Caco-2 (cell line): ENCODE results near the gene DSCAML1. TPM values are rescaled to one million over a fixed set of nuclear protein-coding genes. Genes with fewer than 3 reads are reported as not detected.

Source experiments
- BruUV-seq: library from RNA; stranded (reverse); fragments of 400-500 nt; replicated peaks from 2 replicates; lab custom pipeline; 2021; lab: Mats Ljungman, UMichigan
- CTCF ChIA-PET: fragments of 300-600 bp; sonication (Branson Sonifier 250); formaldehyde crosslinking; loops from one replicate; lab custom pipeline; 2022; ENCODE audit warnings: antibody characterized with exemption; lab: Charles Lee
- POLR2A ChIA-PET: fragments of 300-600 bp; sonication (Branson Sonifier 250); formaldehyde crosslinking; loops from one replicate; lab custom pipeline; 2022; ENCODE audit warnings: antibody characterized with exemption; lab: Charles Lee
- DNase-seq, 2 experiments: peaks; one replicate each; pipeline versions ENCODE4 v3.0.0 to v3.0.0-alpha.2; 2020 to 2022
- H3K27me3 ChIP-seq: replicated peaks from 2 replicates; pipeline ENCODE4 v1.6.0; 2011; ENCODE audit warnings: low read length; ENCODE audit not compliant: control insufficient read depth, insufficient read depth
- H3K36me3 ChIP-seq: 2 replicates; pipeline ENCODE4 v1.5.1; 2011; ENCODE audit warnings: low read length; ENCODE audit not compliant: control insufficient read depth, insufficient read depth
- H3K4me1 ChIP-seq: fragments of 250-450 bp; sonication (Bioruptor Pico); 2 replicates; pipeline ENCODE4 v1.5.1; 2020; ENCODE audit warnings: mild to moderate bottlenecking
- H3K4me3 ChIP-seq: 2 replicates; pipeline ENCODE4 v1.5.1; 2011; ENCODE audit warnings: low read depth, mild to moderate bottlenecking, control low read depth, low read length
- H3K9me3 ChIP-seq: fragments of 250-450 bp; sonication (Bioruptor Pico); 2 replicates; pipeline ENCODE4 v1.5.1; 2020; ENCODE audit warnings: mild to moderate bottlenecking, moderate library complexity
- H3K27ac Mint-ChIP-seq: one replicate; pipeline ENCODE4 v1.8.0; 2022; ENCODE audit warnings: mixed read lengths; ENCODE audit not compliant: unreplicated experiment
- H3K27me3 Mint-ChIP-seq: one replicate; pipeline ENCODE4 v1.8.0; 2022; ENCODE audit warnings: mixed read lengths; ENCODE audit not compliant: insufficient read depth, unreplicated experiment
- H3K36me3 Mint-ChIP-seq: one replicate; pipeline ENCODE4 v1.8.0; 2022; ENCODE audit warnings: mild to moderate bottlenecking, mixed read lengths; ENCODE audit not compliant: insufficient read depth, unreplicated experiment
- H3K4me1 Mint-ChIP-seq: one replicate; pipeline ENCODE4 v1.8.0; 2022; ENCODE audit warnings: low read depth, mixed read lengths; ENCODE audit not compliant: unreplicated experiment
- H3K4me3 Mint-ChIP-seq: one replicate; pipeline ENCODE4 v1.8.0; 2022; ENCODE audit warnings: mild to moderate bottlenecking, moderate library complexity, mixed read lengths; ENCODE audit not compliant: unreplicated experiment
- H3K9me3 Mint-ChIP-seq: one replicate; pipeline ENCODE4 v1.8.0; 2022; ENCODE audit warnings: mixed read lengths; ENCODE audit not compliant: unreplicated experiment
- intact Hi-C: fragments of 100-400 bp; cut with micrococcal nuclease; formaldehyde crosslinking; loops from one replicate; pipeline ENCODE4 v1.10.0; 2022; ENCODE audit not compliant: unreplicated experiment
- total RNA-seq: library from RNA; stranded (reverse); gene quantifications from 2 replicates; pipeline ENCODE4 v1.2.3, GENCODE V29; 2022
- TF ChIP-seq, protein P1 (sequence below), 2 experiments: fragments of 200-600 bp in 1 of 2; IDR thresholded peaks; 1 replicate in 1 of 2; 2 replicates in 1 of 2; pipeline versions ENCODE4 v1.5.1 to v1.8.0; 2011 to 2022; ENCODE audit warnings: antibody characterized with exemption in 1 of 2, control low read depth in 1 of 2, inconsistent platforms in 1 of 2, low read depth in 1 of 2, low read length in 1 of 2, mild to moderate bottlenecking in 1 of 2, moderate library complexity in 1 of 2; ENCODE audit not compliant: insufficient read depth in 1 of 2, severe bottlenecking in 1 of 2, unreplicated experiment in 1 of 2

DSCAML1 gene
- total RNA-seq, 1 experiment from 2014 or later = not detected

DNA sequence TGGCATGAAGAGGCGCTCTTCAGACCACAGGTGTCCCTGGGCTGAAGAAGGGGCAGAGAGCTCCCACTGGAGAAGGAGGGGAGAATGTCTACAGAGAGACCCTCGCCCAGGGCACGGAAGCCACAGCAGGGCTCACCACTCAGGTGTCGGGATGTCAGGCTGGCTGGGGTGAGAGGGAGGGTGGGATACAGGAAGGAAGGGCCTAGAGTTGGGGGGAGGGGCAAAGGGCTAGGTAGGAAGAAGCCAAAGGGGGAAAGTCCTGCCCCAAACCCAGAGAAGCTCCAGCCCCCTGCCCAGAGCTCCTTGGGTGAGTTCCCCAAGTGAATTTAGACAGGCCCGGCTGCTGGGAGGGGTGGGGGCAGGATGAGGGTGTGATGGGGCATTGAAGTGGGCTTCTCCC lies 237.3 kb downstream of the DSCAML1 start:
- TF ChIP-seq, protein P1, sequence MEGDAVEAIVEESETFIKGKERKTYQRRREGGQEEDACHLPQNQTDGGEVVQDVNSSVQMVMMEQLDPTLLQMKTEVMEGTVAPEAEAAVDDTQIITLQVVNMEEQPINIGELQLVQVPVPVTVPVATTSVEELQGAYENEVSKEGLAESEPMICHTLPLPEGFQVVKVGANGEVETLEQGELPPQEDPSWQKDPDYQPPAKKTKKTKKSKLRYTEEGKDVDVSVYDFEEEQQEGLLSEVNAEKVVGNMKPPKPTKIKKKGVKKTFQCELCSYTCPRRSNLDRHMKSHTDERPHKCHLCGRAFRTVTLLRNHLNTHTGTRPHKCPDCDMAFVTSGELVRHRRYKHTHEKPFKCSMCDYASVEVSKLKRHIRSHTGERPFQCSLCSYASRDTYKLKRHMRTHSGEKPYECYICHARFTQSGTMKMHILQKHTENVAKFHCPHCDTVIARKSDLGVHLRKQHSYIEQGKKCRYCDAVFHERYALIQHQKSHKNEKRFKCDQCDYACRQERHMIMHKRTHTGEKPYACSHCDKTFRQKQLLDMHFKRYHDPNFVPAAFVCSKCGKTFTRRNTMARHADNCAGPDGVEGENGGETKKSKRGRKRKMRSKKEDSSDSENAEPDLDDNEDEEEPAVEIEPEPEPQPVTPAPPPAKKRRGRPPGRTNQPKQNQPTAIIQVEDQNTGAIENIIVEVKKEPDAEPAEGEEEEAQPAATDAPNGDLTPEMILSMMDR (IDR thresholded peaks at IDR 0.05; ENCODE audit: insufficient read depth in 1 of 2, low read depth in 1 of 2, low read length in 1 of 2, severe bottlenecking in 1 of 2, unreplicated experiment in 1 of 2) = no peak
- Mint-ChIP-seq H3K36me3 (no peaks in the 10 kb centered on the region), H3K4me3 (no peak overlapping the region), H3K4me1 (no peaks in the 10 kb centered on the region), H3K27me3 (peaks cover 47% of the 10 kb centered on the region), H3K27ac (no peak overlapping the region), H3K9me3 (no peaks in the 10 kb centered on the region)
- peaks cover 2% of the 10 kb centered on the region; the same call in 1 of the 2 replicates for H3K27me3 ChIP-seq
- no peaks in the 10 kb centered on the region for H3K36me3 ChIP-seq
- H3K4me1 ChIP-seq = no peaks in the 10 kb centered on the region
- intact Hi-C loops = no loop called here
- POLR2A ChIA-PET = no interaction called here
- no peaks in the 10 kb centered on the region for H3K9me3 ChIP-seq
- no TSS peak for BruUV-seq
- H3K4me3 ChIP-seq = no peak overlapping the region
- CTCF ChIA-PET = interaction anchor here (1.5 to 1.7 kb wide), 2 partner anchors 116 to 134 kb away, joined by 4 to 5 read pairs; no protein-coding TSS in a partner anchor
- DNase-seq = no peak

DNA sequence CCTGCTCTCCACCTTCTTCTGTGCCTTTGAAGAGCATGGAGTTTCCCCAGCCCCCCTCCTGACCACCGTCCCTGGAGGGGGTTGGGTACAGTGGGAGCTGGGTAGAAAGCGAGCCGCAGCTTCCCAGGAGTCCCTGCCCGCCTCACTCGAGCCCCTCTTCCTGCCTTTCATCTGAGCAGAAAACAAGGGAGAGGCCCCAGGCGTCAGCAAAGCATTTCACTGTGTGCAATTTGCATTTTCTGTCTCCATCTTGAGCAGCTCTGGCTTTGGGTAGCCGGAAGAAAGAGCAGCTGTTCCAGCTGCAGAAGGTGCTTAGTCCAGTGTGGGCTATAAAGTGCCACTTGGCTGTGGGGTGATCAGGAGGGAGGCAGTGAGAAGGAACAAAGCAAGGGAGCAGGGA lies 239.7 kb downstream of the DSCAML1 start:
- Mint-ChIP-seq H3K9me3 (no peaks in the 10 kb centered on the region), H3K4me3 (no peak overlapping the region), H3K4me1 (no peaks in the 10 kb centered on the region), H3K27ac (no peak overlapping the region), H3K27me3 (peaks cover 36% of the 10 kb centered on the region), H3K36me3 (no peaks in the 10 kb centered on the region)
- peaks cover 2% of the 10 kb centered on the region; the same call in 1 of the 2 replicates for H3K27me3 ChIP-seq
- POLR2A ChIA-PET = no interaction called here
- no peaks in the 10 kb centered on the region for H3K4me1 ChIP-seq
- no peaks in the 10 kb centered on the region for H3K9me3 ChIP-seq
- DNase-seq = no peak
- TF ChIP-seq, protein P1 (IDR thresholded peaks at IDR 0.05; ENCODE audit: insufficient read depth in 1 of 2, low read depth in 1 of 2, low read length in 1 of 2, severe bottlenecking in 1 of 2, unreplicated experiment in 1 of 2) = no peak
- H3K4me3 ChIP-seq = no peak overlapping the region
- BruUV-seq = no TSS peak
- no peaks in the 10 kb centered on the region for H3K36me3 ChIP-seq
- intact Hi-C loops = no loop called here
- CTCF ChIA-PET = no interaction called here

DNA sequence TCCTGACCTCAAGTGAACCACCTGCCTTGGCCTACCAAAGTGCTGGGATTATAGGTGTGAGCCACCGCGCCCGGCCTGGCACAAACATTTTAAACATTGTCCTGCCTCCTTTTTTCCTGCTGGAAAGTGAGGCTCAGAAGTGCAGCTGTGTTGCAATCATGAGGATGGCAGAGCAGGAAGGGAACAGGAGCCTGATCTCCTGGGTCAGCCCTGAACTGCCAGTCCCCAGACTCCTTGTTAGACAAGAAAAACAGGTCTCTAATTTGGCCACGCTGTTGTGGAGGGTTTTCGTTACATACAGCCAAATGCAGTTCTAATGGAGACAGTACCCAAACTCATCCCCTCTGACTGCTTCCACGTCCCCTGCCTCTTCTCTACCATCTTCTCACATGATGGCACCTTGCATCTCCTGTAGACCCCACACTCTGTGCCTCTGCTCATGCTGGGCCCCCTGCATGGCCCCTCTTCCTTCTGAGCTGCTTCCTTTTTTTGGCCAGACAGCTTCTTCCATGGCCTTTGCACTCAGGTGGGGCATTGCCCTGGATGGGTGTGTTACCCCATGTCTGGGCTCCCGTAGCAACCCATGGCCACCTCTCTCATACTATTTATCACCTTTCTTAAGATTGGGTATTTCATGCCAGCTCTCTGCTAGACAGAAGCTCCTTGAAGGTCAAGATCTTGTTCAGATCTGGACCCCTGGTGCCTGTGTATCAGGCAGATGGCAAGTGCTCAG lies 242.2 kb downstream of the DSCAML1 start:
- no peaks in the 10 kb centered on the region for H3K9me3 ChIP-seq
- H3K36me3 ChIP-seq = no peaks in the 10 kb centered on the region
- peak in 1 of 2 experiments; percentile 21 for DNase-seq
- H3K4me1 Mint-ChIP-seq = no peaks in the 10 kb centered on the region
- CTCF ChIA-PET = interaction anchor here (0.6 to 1.2 kb wide), 2 partner anchors 129 to 499 kb away, joined by 3 read pairs; no protein-coding TSS in a partner anchor
- H3K9me3 Mint-ChIP-seq = no peaks in the 10 kb centered on the region
- H3K4me3 ChIP-seq = no peak overlapping the region
- peaks cover 35% of the 10 kb centered on the region for H3K27me3 Mint-ChIP-seq
- H3K27ac Mint-ChIP-seq = no peak overlapping the region
- POLR2A ChIA-PET = no interaction called here
- intact Hi-C loops = no loop called here
- no peaks in the 10 kb centered on the region for H3K4me1 ChIP-seq
- H3K36me3 Mint-ChIP-seq = no peaks in the 10 kb centered on the region
- TF ChIP-seq, protein P1 (IDR thresholded peaks at IDR 0.05; ENCODE audit: insufficient read depth in 1 of 2, low read depth in 1 of 2, low read length in 1 of 2, severe bottlenecking in 1 of 2, unreplicated experiment in 1 of 2) = no peak
- BruUV-seq = no TSS peak
- H3K27me3 ChIP-seq = peaks cover 2% of the 10 kb centered on the region
- no peak overlapping the region for H3K4me3 Mint-ChIP-seq
